HepG2 (cell line): Measurements from ENCODE around the gene FAM3D. TPM values are rescaled to one million over a fixed set of nuclear protein-coding genes. Genes with fewer than 3 reads are reported as not detected.

Source experiments
- BCLAF1 ChIP-seq: fragments of 450-650 bp; IDR thresholded peaks from 2 replicates; pipeline ENCODE4 v1.6.1; 2017; ENCODE audit warnings: mild to moderate bottlenecking
- BRF2 ChIP-seq: sonication (generic); formaldehyde crosslinking; IDR thresholded peaks from 2 replicates; pipeline ENCODE4 v1.8.1; 2022; ENCODE audit warnings: mild to moderate bottlenecking, missing genetic modification reagents
- CREB1 ChIP-seq, 2 experiments: fragments of 450-650 bp in 1 of 2; IDR thresholded peaks; 2 replicates each; pipeline ENCODE4 v1.6.1; 2016 to 2017; ENCODE audit warnings: control low read depth in 1 of 2, mild to moderate bottlenecking in 1 of 2, missing compliant biosample characterization in 1 of 2, missing genetic modification characterization in 1 of 2
- DNMT3B ChIP-seq: conservative IDR thresholded peaks from 2 replicates; pipeline ENCODE4 v1.6.1; 2016; ENCODE audit warnings: missing biosample characterization, control low read depth
- E2F1 ChIP-seq: sonication (generic); formaldehyde crosslinking; IDR thresholded peaks from 2 replicates; pipeline ENCODE4 v1.5.0; 2020; ENCODE audit warnings: missing genetic modification reagents
- GABPB1 ChIP-seq: IDR thresholded peaks from 2 replicates; pipeline ENCODE4 v1.6.1; 2016; ENCODE audit warnings: mild to moderate bottlenecking, missing genetic modification reagents, moderate library complexity, missing compliant biosample characterization
- HOXD1 ChIP-seq: sonication (generic); formaldehyde crosslinking; IDR thresholded peaks from 2 replicates; pipeline ENCODE4 v1.5.0; 2020; ENCODE audit warnings: missing genetic modification reagents
- ISX ChIP-seq: sonication (generic); formaldehyde crosslinking; conservative IDR thresholded peaks from 2 replicates; pipeline ENCODE4 v1.5.0; 2020; ENCODE audit warnings: missing genetic modification reagents
- NCOR1 ChIP-seq: fragments of 200-600 bp; sonication (generic); IDR thresholded peaks from 2 replicates; pipeline ENCODE4 v1.7.0; 2017; ENCODE audit warnings: antibody characterized with exemption, low read length, borderline replicate concordance
- PAX8 ChIP-seq: sonication (generic); formaldehyde crosslinking; IDR thresholded peaks from 2 replicates; pipeline ENCODE4 v1.8.0; 2022; ENCODE audit warnings: mild to moderate bottlenecking, missing genetic modification reagents, borderline replicate concordance
- PRDM10 ChIP-seq: sonication (generic); formaldehyde crosslinking; IDR thresholded peaks from 2 replicates; pipeline ENCODE4 v1.4.0; 2020; ENCODE audit warnings: low read depth, missing genetic modification reagents
- RXRB ChIP-seq: IDR thresholded peaks from 2 replicates; pipeline ENCODE4 v1.6.1; 2016; ENCODE audit warnings: borderline replicate concordance, missing genetic modification reagents, missing compliant biosample characterization
- TCF12 ChIP-seq, 2 experiments: fragments of 450-650 bp in 1 of 2; sonication (generic) in 1 of 2; formaldehyde crosslinking in 1 of 2; IDR thresholded peaks; 2 replicates each; pipeline versions ENCODE4 v1.6.1 to v1.8.0; 2017 to 2022; ENCODE audit warnings: antibody characterized with exemption in 1 of 2, mild to moderate bottlenecking in 1 of 2, missing genetic modification reagents in 1 of 2, moderate library complexity in 1 of 2
- ZC3H13 ChIP-seq: sonication (generic); formaldehyde crosslinking; IDR thresholded peaks from 2 replicates; pipeline ENCODE4 v1.8.1; 2023; ENCODE audit warnings: mild to moderate bottlenecking, missing genetic modification reagents, moderate library complexity
- ZFP36L1 ChIP-seq: sonication (generic); formaldehyde crosslinking; IDR thresholded peaks from 2 replicates; pipeline ENCODE4 v1.8.0; 2022; ENCODE audit warnings: mild to moderate bottlenecking, missing genetic modification reagents, moderate library complexity
- ZNF12 ChIP-seq: sonication (generic); formaldehyde crosslinking; IDR thresholded peaks from 2 replicates; pipeline ENCODE4 v1.5.0; 2020; ENCODE audit warnings: missing genetic modification reagents
- ZNF3 ChIP-seq: IDR thresholded peaks from 2 replicates; pipeline ENCODE4 v1.7.0; 2017; ENCODE audit warnings: inconsistent platforms
- ZNF510 ChIP-seq: sonication (generic); formaldehyde crosslinking; IDR thresholded peaks from 2 replicates; pipeline ENCODE4 v1.4.0; 2020; ENCODE audit warnings: low read depth, mild to moderate bottlenecking, missing genetic modification reagents
- ZNF597 ChIP-seq: sonication (generic); formaldehyde crosslinking; IDR thresholded peaks from 2 replicates; pipeline ENCODE4 v1.5.0; 2020; ENCODE audit warnings: missing genetic modification reagents
- ZNF772 ChIP-seq: sonication (generic); formaldehyde crosslinking; IDR thresholded peaks from 2 replicates; pipeline ENCODE4 v1.5.0; 2020; ENCODE audit warnings: mild to moderate bottlenecking, missing genetic modification reagents
- polyA plus RNA-seq, 8 experiments: library from polyadenylated mRNA; depleted of rRNA in 3 of 8; stranded (reverse) in 7 of 8; unstranded in 1 of 8; fragments of >200 nt; fragmentation: Illumina TruSeq in 4 of 8; extraction: Trizol in 4 of 8; gene quantifications; 2 replicates each; pipeline versions ENCODE4 v1.2.1 to v1.2.3, GENCODE V29; 2011 to 2016; ENCODE audit warnings: low read depth in 4 of 8, missing spikeins in 1 of 8, mixed read lengths in 1 of 8; ENCODE audit not compliant: insufficient read depth in 1 of 8
- total RNA-seq, 5 experiments: library from RNA; depleted of rRNA; stranded (reverse); fragments of >200 nt; fragmentation: Illumina TruSeq; extraction: Trizol; gene quantifications; 2 replicates each; pipeline ENCODE4 v1.2.3, GENCODE V29; 2016; ENCODE audit warnings: low read depth in 1 of 5

Gene FAM3D
- total and polyA plus RNA-seq, 2 of the 13 experiments (the other 11 are each of a cell fraction or from before 2014, with no cell fraction given), result not detected

GRCh38 chr3:58588030-58588614 lies 78.5 kb downstream of the FAM3D start (continued):
- TF ChIP-seq BCLAF1 (no peak), TCF12 (IDR thresholded peaks at IDR 0.05) (no peak), TCF12 (CRISPR knock-in tag; IDR thresholded peaks at IDR 0.05) (no peak), ZNF3 (CRISPR knock-in tag) (no peak), ZNF510 (CRISPR knock-in tag) (no peak), ISX (no peak), PRDM10 (no peak), ZFP36L1 (no peak), E2F1 (CRISPR knock-in tag) (no peak), NCOR1 (no peak), ZC3H13 (no peak), ZNF597 (CRISPR knock-in tag) (no peak), CREB1 (IDR thresholded peaks at IDR 0.05) (no peak), CREB1 (CRISPR knock-in tag; IDR thresholded peaks at IDR 0.05) (no peak), DNMT3B (CRISPR knock-in tag) (no peak), GABPB1 (CRISPR knock-in tag) (no peak), ZNF772 (CRISPR knock-in tag) (no peak), ZNF12 (CRISPR knock-in tag) (0 out of 2 replicates have a peak, but pooled peaks have one; percentile 55), HOXD1 (CRISPR knock-in tag) (no peak), RXRB (CRISPR knock-in tag) (0 out of 2 replicates have a peak, but pooled peaks have one; percentile 14), BRF2 (CRISPR knock-in tag) (no peak), PAX8 (CRISPR knock-in tag) (no peak)
